ELF-1 (cell line): ENCODE data around the gene PATE3.

ENCODE experiments used
- DNase-seq: peaks from one replicate; pipeline ENCODE4 v3.0.0-alpha.2; 2016; ENCODE audit warnings: low read depth, low spot score

Gene PATE3

GRCh38 chr11:125787827-125788226, at the start of gene PATE3:
PATE3 (plus strand) TSS chr11:125788127; CDS start chr11:125788152, 25 bp downstream.
- DNase-seq, result no peak

DNA sequence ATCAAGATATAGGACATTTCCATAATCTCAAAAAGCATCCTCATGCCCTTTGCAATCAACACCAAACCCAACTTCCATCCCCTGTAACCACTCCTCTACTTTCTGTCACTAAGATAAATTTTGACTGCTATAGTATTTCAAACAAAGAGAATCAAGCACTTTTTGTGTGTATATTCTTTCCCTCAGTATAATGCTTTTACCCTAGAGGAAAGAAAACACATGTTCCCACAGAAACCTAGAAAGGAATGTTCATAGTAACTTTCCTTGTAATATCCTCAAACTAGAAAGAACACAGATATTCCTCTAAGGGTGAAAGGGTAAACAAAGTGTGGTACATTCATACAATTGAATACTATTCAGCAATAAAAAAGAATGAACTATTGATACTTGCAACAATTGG, 47.3 kb upstream of the PATE3 start:
- no peak for DNase-seq

- DNase-seq, result peak; percentile 2
These were observed 44.2 kb upstream of the PATE3 start for GRCh38 chr11:125743681-125744080.

DNA sequence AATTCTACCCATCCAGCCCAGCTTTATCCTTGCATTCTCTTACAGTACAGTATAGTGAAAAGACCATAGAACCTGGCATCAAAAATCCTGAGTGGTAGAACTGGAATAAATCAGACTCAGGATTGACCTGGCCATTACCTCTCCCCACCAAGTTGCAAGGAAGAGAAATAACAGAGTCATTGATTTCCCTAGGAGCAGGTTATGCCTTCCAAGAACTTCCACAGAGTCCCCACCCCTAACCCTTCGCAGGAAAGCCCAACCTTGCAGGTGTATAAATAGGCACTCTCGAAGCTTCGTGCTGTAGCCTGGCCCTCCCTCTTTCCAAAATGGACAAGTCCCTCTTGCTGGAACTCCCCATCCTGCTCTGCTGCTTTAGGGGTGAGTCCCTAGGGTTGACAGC, 41.9 kb upstream of the PATE3 start, which contains the start of gene PATE1:
TSS of gene PATE1 (plus strand) at position 301 of the 400 bp plus-strand sequence. CDS start at position 327, 26 bp downstream.
- no peak for DNase-seq

GRCh38 chr11:125750629-125751028, 37.3 kb upstream of the PATE3 start:
- no peak for DNase-seq

GRCh38 chr11:125756050-125756449, 31.9 kb upstream of the PATE3 start:
- DNase-seq, result no peak

- DNase-seq, result no peak
These were observed 25.5 kb upstream of the PATE3 start for GRCh38 chr11:125762445-125762844.

- DNase-seq, result no peak
These were observed 24.4 kb upstream of the PATE3 start for GRCh38 chr11:125763483-125763882.

- no peak for DNase-seq
These were observed 21.7 kb upstream of the PATE3 start for GRCh38 chr11:125766251-125766650.

GRCh38 chr11:125768336-125769046, 19.4 kb upstream of the PATE3 start:
- DNase-seq, result no peak

DNA sequence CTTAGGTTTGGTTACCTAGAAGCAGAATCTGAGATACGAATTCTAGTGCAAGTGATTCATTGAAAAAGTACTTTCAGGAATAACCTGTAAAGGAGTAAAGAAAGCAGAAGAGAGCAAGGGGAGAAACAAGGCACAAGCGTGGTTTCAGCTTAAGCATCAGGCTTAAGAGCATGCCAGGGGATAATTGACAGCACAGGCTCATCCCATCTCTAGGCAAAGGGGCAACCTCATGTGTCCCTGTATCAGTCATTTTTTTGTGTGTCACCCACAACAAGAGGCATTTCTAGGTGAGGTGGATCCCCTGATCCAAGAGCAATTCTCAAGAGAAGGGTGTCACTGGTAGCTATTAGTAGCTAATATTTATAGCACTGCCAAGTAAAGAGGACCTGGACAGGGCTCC, 17.3 kb upstream of the PATE3 start:
- no peak for DNase-seq

DNA sequence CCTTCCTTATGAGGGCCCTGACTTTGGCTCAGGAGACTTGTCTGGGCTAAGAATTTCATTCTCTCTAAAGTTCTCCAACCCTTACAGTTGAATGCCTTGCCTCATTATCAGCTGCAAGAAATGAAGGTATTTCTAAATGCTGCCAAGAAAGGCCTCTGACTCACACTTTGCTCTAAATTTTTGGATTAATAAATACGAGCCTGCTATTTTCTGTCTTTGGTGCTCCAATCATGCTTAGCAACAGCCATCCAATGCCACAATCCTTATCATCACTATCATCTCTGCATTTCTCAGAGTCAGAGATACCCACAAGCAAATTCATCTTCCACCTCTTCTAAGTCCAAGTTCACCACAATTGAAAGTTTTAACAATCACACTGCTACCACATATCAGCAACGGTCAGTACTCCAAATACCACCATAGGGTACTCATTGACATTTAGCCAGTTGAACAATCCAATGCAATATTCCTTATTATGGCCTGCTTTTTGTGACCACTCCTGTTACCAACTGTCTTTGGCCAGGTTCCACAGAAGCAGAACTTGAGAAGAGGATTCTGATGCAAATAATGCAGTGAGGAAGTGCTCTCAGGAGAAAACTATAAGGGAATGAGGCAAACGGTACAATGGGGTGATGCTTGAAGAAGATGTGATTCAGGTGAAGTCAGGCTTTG, 15.0 kb upstream of the PATE3 start:
- DNase-seq, result no peak

- no peak for DNase-seq
These were observed 14.4 kb upstream of the PATE3 start for GRCh38 chr11:125773516-125773915.

- DNase-seq, result no peak
These were observed 10.6 kb upstream of the PATE3 start for GRCh38 chr11:125777309-125777708.

GRCh38 chr11:125778728-125779127, 9.2 kb upstream of the PATE3 start, which contains the start of gene PATE2:
PATE2 (minus strand) TSS chr11:125778828; CDS start chr11:125778773, 55 bp downstream.
- DNase-seq, result no peak

GRCh38 chr11:125784678-125785077, 3.2 kb upstream of the PATE3 start:
- DNase-seq, result no peak

- no peak for DNase-seq
These were observed 2.9 kb downstream of the PATE3 start for GRCh38 chr11:125790825-125791224.

GRCh38 chr11:125797641-125798040, 9.7 kb downstream of the PATE3 start:
- DNase-seq, result peak; percentile 84

DNA sequence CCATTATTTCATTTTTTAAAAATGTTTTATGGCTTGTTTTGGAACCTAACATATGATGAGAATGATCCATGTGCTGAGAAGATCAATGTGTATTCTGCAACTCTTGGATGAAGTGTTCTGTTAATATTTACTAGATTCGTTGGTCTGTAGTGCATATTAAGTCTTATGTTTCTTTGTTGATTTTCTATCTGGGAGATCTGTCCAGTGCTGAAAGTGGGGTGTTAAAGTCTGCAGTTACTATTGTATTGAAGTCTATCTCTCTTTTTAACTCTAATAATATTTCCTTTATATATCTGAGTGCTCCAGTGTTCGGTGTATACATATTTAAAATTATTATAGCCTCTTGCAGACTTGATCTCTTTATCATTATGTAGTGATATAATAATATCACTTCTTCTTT, 11.9 kb downstream of the PATE3 start:
- no peak for DNase-seq

GRCh38 chr11:125802387-125802786, 14.5 kb downstream of the PATE3 start:
- DNase-seq, result no peak

- DNase-seq, result no peak
These were observed 20.0 kb downstream of the PATE3 start for GRCh38 chr11:125807909-125808308.

GRCh38 chr11:125833016-125833415, 45.1 kb downstream of the PATE3 start, which contains the start of gene PATE4:
PATE4 (plus strand) TSS chr11:125833316; CDS start chr11:125833360, 44 bp downstream.
- no peak for DNase-seq

DNA sequence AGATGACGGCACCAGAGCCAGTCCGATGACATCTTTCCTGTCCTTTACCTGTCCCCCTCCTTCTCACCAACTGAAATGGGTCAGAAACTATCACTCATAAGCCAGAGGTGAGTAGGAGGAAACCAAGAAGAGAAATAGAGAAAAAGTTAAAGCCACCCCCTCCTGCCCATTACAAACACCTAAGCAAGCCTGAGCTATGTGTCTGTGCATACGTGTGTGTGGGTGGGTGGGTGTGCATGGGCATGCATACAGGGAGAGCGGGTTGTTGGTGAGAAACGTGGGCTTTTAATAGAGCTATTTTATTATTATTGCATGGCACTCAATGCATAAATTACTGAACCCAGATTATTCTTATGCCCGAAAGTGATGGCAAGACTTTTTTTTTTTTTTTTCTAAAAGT, 47.8 kb downstream of the PATE3 start:
- no peak for DNase-seq
